Stomach smooth muscle (tissue), 2 donors: Measurements from ENCODE around the gene ARRB1.
A peak's percentile ranks its signal among the peaks of the same experiment; 100 is the strongest.

Source experiments
- H3K27ac ChIP-seq: one replicate; pipeline ENCODE4 v1.7.0; 2013; ENCODE audit warnings: mild to moderate bottlenecking, low read length, inconsistent platforms
- H3K27me3 ChIP-seq, 2 donors: one replicate each; pipeline ENCODE4 v1.7.0; 2013; ENCODE audit warnings: low read length in 2 of 2; ENCODE audit not compliant: insufficient read depth in 2 of 2, control insufficient read depth in 1 of 2
- H3K36me3 ChIP-seq, 2 donors: one replicate each; pipeline ENCODE4 v1.7.0; 2013; ENCODE audit warnings: low read length in 2 of 2; ENCODE audit not compliant: control insufficient read depth in 2 of 2, insufficient read depth in 2 of 2
- H3K4me1 ChIP-seq: one replicate; pipeline ENCODE4 v1.7.0; 2013; ENCODE audit warnings: low read length; ENCODE audit not compliant: control insufficient read depth, insufficient read depth
- H3K4me3 ChIP-seq, 2 donors: one replicate each; pipeline ENCODE4 v1.7.0; 2013; ENCODE audit warnings: low read length in 2 of 2
- H3K9ac ChIP-seq, 2 donors: one replicate each; pipeline ENCODE4 v1.7.0; 2013; ENCODE audit warnings: low read length in 2 of 2, mild to moderate bottlenecking in 1 of 2
- H3K9me3 ChIP-seq, 2 donors: one replicate each; pipeline ENCODE4 v1.7.0; 2013; ENCODE audit warnings: low read length in 2 of 2; ENCODE audit not compliant: control insufficient read depth in 2 of 2
- donor health status: healthy.
- donor health status: Pancreatic carcinoma.

ARRB1 gene

DNA sequence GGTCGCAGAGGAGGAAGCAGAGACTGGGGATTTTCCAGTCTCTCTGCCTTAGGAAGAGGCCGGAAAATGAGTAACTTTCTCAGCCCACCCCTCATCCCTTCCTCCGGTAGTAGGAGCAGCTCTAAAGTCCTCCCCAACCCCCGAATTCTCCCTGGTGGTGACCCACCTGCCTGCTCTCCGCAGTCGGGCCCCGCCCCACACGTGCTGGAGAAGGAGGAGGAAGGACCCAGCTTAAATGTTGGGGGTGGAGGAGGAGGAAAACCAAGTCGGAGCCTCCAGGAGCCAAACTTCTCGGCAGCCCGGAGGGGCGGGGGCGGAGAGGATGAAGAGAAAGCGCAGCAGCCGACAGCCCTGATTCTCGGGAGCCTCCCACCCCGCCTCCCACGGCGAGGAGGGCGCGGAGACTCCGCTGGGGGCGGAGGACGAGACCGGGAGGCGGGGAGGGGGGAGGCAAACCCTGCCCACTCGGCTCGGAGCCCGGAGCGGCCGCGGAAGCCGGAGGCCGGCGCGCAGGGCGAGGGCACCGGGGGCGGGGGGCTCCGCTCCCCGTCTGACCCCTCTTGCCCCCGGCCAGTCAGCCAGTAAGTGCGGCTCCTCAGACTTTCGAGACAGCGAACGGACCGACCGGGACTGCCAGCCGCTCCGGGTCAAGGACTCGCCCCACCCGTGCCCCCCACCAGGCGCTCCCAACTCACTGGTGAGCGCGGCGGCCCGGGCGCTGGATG is 111.0 kb downstream of the ARRB1 start, which contains the start of gene TPBGL:
Gene TPBGL (plus strand): TSS at position 464 of the 725 bp plus-strand sequence. CDS start 276 bp downstream, outside the sequence.
- Histone ChIP-seq H3K9me3 (no peaks in the 10 kb centered on the region), H3K27me3 (peaks cover 32 to 45% of the 10 kb centered on the region in 2 donors), H3K4me3 (peak within 1 kb of the TSS in 1 of 2 donors; percentile 70), H3K27ac (no peak within 1 kb of the TSS), H3K4me1 (peaks cover 13% of the 10 kb centered on the region), H3K9ac (no peak within 1 kb of the TSS), H3K36me3 (no peaks in the 10 kb centered on the region)

DNA sequence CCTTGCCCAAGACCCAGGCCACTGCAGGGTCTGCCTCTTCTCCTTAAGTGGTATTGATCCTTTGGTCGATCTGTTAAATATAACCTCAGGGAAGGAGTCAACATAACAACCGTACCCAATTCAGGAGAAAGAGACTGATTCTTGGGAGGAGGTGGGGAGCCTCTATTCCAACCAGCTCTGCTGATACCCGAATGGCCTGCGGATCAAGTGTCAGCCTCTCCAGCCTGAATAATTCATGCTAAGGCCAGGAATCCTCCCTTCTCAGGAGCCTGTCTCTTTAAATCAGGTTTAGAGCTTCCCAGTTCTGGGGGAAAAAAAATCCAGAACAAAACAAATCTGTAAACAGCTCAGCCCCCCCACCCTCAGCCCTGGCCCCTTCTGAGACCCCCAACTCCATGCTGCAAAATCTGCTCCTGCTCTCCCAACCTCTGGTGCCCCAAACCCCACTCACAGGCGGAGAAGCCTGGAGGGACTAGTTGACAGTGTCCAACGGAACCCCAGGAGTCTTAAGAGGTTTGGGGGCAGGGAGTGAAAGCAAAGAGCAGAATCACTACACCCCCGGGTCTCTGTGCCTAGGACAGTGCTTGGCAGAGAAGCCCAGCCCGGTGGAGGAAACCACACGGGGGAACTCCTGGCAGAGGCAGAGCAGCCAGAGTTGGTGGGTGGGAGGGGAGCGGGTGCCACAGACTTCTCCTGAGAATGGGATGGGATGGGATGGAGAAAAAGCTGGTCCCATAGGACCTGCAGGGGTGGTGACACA is 111.8 kb downstream of the ARRB1 start:
- Histone ChIP-seq H3K9me3 (no peaks in the 10 kb centered on the region), H3K27me3 (peaks cover 29 to 41% of the 10 kb centered on the region in 2 donors)

DNA sequence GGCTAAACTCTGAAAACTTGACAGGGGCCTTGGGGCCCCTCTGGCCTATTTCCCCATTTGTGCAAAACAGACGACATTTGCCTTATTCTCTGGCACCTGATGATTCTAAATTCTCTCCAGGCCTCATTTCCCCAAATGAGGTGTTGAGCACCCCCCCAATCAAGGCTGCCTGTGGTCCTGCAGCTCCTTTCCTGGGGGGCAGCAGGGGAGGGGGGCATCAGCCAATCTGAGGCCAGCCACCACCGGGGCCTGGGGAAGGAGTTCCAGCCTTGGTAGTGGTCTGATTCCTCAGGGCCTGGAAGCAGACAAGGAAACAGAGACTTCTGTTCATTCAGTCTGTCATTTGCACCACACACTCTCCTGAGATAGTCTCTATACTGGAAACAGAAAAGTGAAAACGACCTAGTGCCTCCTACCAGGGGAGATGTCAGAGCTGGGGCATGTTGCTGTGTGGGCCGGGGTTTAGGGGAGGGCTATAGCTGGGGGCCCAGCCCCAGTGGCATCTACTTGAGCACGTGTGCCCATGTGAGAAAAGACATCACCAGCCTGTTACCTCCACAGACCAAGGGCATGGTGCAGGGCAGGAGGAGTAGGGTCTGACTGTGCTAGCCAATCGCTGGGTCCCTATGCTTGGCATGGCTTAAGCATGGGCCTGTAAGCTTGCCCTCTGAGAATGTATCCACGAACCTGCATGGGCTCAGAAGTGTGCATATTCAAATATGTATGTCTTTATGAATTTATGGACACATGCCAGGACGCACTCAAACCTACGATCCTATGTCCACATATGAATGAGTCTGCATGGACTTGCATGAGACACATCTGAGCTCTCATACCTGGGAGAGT is 112.6 kb downstream of the ARRB1 start:
- H3K4me3 ChIP-seq: no peak overlapping the region
- no peak overlapping the region for H3K27ac ChIP-seq
- H3K27me3 ChIP-seq: peaks cover 32 to 44% of the 10 kb centered on the region in 2 donors
- H3K9ac ChIP-seq: no peak overlapping the region
- peaks cover 13% of the 10 kb centered on the region for H3K4me1 ChIP-seq
- no peaks in the 10 kb centered on the region for H3K36me3 ChIP-seq
- H3K9me3 ChIP-seq: no peaks in the 10 kb centered on the region

More for the DNA sequence above, 111.8 kb downstream of the ARRB1 start:
- Histone ChIP-seq H3K27ac (no peak overlapping the region), H3K9ac (no peak overlapping the region), H3K36me3 (no peaks in the 10 kb centered on the region), H3K4me1 (peaks cover 13% of the 10 kb centered on the region), H3K4me3 (no peak overlapping the region)

DNA sequence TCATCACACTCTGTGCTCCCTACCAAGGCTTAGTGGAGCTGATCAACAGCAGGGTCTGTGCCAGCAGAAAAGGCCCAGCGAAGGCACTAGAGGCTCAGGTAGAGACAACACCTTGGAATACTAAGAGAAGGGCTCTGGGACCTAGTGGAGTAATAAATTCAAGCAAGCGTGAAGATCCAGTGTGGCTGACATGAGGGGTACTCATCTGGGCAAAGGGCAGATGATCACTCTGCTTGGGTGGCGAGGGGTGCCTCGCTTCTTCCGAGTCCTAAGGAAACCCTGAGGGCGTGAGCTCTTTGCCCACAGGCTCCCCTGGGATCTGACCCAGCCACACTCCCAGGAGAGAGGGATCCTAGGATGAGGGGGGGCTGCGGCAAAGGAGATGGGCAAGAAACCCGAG is 114.4 kb downstream of the ARRB1 start:
- H3K4me3 ChIP-seq: no peak overlapping the region
- H3K4me1 ChIP-seq: peaks cover 10% of the 10 kb centered on the region
- H3K27ac ChIP-seq: no peak overlapping the region
- peaks cover 0 to 4% of the 10 kb centered on the region in 2 donors for H3K9me3 ChIP-seq
- H3K9ac ChIP-seq: no peak overlapping the region
- H3K36me3 ChIP-seq: no peaks in the 10 kb centered on the region
- peaks cover 21 to 30% of the 10 kb centered on the region in 2 donors for H3K27me3 ChIP-seq

DNA sequence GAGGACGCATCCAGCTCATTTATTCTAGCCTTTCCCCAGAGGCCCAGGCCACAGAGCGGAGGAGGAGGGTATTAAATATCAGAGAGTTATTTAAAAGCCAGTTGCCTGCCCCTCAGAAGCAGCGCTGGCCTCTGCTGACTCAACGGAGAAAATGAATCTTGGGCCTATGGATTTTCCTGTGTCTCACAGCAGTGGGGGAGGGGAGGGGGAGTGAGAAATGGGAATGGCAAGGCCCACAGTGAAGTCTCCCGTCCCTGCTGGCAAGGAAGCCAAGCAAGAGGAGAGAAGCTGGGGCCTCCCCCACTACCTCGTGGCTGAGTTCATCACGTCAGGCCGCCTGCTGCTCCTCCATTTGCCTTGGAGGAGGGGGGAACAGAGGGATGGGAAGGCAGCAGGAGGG is 115.4 kb downstream of the ARRB1 start:
- no peak overlapping the region for H3K4me3 ChIP-seq
- H3K27ac ChIP-seq: no peak overlapping the region
- no peak overlapping the region for H3K9ac ChIP-seq
- H3K9me3 ChIP-seq: peaks cover 0 to 4% of the 10 kb centered on the region in 2 donors
- H3K36me3 ChIP-seq: no peaks in the 10 kb centered on the region
- peaks cover 23 to 27% of the 10 kb centered on the region in 2 donors for H3K27me3 ChIP-seq
- H3K4me1 ChIP-seq: peaks cover 9% of the 10 kb centered on the region

DNA sequence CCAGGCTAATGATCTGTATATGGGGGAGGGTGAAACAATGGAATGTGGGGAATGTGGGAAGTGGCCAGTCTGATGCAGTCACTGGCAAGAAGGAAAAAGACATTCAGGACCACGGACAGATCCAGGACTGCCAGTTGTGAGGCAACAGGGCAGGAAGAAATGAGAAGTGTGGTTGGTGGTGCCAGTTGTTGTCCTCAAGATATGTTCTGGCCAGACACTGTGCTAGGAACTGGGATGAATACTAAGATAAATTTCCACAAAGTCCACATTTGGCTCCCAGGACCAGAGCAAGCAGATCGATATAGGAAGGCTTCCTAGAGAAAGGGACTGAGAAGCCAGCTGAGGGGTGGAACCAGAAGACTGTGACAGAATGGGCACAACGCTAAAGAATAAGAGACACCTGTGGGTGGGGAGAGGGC is 117.7 kb downstream of the ARRB1 start:
- H3K4me1 ChIP-seq: no peaks in the 10 kb centered on the region
- peaks cover 8 to 13% of the 10 kb centered on the region in 2 donors for H3K27me3 ChIP-seq
- peaks cover 0 to 4% of the 10 kb centered on the region in 2 donors for H3K9me3 ChIP-seq
- H3K9ac ChIP-seq: no peak overlapping the region
- no peaks in the 10 kb centered on the region for H3K36me3 ChIP-seq
- no peak overlapping the region for H3K27ac ChIP-seq
- no peak overlapping the region for H3K4me3 ChIP-seq

DNA sequence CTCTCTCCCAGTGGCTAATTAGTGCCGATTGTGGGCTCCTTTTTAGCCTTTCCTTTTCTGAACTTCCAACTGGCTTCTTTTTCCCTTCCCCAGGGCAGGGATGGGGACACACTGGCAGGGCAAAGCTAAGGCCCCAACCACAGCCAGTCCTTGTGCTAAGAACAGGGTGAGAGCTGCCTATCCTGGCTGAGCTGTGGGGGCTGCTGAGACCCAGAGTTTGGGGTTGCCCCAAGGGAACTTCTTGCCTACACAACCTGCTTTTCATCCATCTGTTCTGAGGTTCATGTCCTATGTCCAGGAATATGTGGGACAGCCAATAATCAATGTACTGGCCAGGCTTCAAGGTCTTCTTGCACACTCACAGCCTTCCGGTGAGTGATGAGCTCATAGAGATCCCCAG is 120.8 kb downstream of the ARRB1 start:
- Histone ChIP-seq H3K27me3 (peaks cover 5 to 7% of the 10 kb centered on the region in 2 donors), H3K4me1 (no peaks in the 10 kb centered on the region), H3K4me3 (no peak overlapping the region), H3K36me3 (no peaks in the 10 kb centered on the region), H3K9ac (no peak overlapping the region), H3K27ac (no peak overlapping the region), H3K9me3 (peaks cover 0 to 4% of the 10 kb centered on the region in 2 donors)

DNA sequence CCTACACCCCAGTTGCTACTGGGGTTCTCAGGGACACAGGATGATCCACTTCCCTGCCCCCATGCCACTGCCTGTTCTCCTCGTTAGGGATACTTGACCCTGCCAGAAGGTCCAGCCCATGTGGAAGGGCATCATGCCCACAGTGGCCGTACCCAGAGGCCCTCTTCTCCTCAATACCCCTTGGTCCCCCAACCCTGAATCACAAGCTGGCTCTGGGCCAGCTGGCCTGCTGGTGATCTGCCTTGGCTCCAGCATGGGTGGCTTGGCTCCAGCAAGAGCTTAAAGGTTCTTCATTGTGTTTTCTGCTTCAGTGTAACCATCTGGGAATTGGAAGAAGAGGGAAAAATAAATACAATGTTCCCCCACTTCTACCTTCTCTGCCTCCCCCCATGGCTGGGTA is 122.0 kb downstream of the ARRB1 start:
- H3K4me3 ChIP-seq: no peak overlapping the region
- no peak overlapping the region for H3K27ac ChIP-seq
- H3K9me3 ChIP-seq: peaks cover 0 to 4% of the 10 kb centered on the region in 2 donors
- no peaks in the 10 kb centered on the region for H3K36me3 ChIP-seq
- H3K27me3 ChIP-seq: peaks cover 2 to 6% of the 10 kb centered on the region in 2 donors
- H3K4me1 ChIP-seq: no peaks in the 10 kb centered on the region
- no peak overlapping the region for H3K9ac ChIP-seq

DNA sequence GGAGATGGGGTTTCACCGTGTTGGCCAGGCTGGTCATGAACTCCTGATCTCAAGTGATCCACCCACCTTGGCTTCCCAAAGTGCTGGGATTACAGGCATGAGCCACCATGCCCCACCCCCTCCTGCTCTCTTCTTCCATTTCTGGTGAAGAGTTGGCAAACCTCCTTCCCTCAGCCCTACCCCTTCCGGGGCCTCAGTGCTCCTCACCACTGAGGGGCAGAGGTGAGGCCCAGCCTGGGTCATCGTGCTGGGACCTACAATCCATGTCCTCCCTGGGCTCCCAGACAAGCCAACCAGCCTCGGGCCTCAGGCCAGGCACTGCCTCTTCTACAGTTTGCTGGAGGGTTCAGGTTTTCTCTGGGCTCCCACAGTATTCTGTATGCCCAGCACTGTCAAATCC is 125.7 kb downstream of the ARRB1 start:
- no peaks in the 10 kb centered on the region for H3K4me1 ChIP-seq
- H3K27me3 ChIP-seq: peaks cover 0 to 2% of the 10 kb centered on the region in 2 donors
- H3K4me3 ChIP-seq: no peak overlapping the region
- no peaks in the 10 kb centered on the region for H3K9me3 ChIP-seq
- no peak overlapping the region for H3K9ac ChIP-seq
- H3K36me3 ChIP-seq: no peaks in the 10 kb centered on the region
- no peak overlapping the region for H3K27ac ChIP-seq

DNA sequence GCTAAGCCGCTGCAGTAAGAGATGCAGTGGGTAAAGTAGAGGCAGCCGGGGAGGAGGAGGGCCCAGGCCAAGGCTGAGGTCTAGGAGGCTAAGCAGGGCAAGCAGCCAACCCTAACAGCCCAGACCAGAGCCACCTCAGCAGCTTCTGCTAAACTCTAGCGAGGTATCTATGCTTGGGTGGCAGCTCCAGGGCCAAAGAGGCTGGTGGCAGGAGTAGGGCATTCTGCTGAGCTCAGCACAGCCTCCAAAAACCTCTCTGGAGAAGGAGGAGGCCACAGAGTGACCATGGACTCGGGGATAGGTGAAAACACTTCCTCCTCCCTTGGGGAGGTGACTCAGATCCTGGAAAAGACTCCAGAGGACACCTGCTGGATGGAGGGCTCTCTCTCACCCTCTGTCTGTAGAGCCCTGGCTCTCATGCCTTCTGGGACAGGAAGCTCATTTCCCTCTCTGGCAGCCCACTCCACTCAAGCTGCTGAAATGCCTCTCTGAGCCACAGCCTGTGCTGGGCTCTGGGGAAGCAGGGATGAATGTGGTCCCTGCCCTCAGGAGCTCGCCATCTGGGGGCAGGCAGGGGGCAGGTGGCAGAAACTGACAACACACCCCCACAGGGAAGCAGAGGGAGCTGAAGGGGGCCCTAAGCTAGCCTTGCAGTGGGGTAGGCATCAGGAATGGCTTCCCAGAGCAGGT is 127.4 kb downstream of the ARRB1 start:
- Histone ChIP-seq H3K27ac (no peak overlapping the region), H3K4me3 (no peak overlapping the region), H3K9ac (no peak overlapping the region), H3K27me3 (no peaks in the 10 kb centered on the region), H3K9me3 (no peaks in the 10 kb centered on the region), H3K4me1 (no peaks in the 10 kb centered on the region), H3K36me3 (no peaks in the 10 kb centered on the region)
